ENCODE results near the gene IGFBP5. TPM values are rescaled to one million over a fixed set of nuclear protein-coding genes. Genes with fewer than 3 reads are reported as not detected.

IGFBP5 gene
- total RNA-seq, 2 experiments from 2014 or later = not detected

Other genes starting within 250 kb of the IGFBP5 start
- gene RPL37A, start 196.7 kb downstream of the IGFBP5 start, total RNA-seq = 1,000 to 10,000 TPM; 2,149 to 2,170 TPM
- gene IGFBP2, start 62.1 kb downstream of the IGFBP5 start, total RNA-seq = 1 to 10 TPM in 1 of 2 experiments, under 1 TPM in 1; 0.83 to 1.2 TPM
- not detected for gene TNP1, start 164.5 kb upstream of the IGFBP5 start, total RNA-seq

All from activated CD4-positive, alpha-beta memory T cell treated with anti-CD3 and anti-CD28 coated beads, Interleukin-2, amount 10 ng/mL, durations not matched to agents 7 days and 5 days (primary cell).